Fibroblast of skin of abdomen (primary cell): ENCODE data around the gene FRMD7.
"Not testable (repeated sequence)": the region's sequence is repeated elsewhere in the genome, so short reads cannot be mapped to it uniquely, and the experiment has no call there.

Experiments used
- DNase-seq: peaks from one replicate; pipeline ENCODE4 v3.0.0-alpha.2; 2013

The FRMD7 gene

DNA sequence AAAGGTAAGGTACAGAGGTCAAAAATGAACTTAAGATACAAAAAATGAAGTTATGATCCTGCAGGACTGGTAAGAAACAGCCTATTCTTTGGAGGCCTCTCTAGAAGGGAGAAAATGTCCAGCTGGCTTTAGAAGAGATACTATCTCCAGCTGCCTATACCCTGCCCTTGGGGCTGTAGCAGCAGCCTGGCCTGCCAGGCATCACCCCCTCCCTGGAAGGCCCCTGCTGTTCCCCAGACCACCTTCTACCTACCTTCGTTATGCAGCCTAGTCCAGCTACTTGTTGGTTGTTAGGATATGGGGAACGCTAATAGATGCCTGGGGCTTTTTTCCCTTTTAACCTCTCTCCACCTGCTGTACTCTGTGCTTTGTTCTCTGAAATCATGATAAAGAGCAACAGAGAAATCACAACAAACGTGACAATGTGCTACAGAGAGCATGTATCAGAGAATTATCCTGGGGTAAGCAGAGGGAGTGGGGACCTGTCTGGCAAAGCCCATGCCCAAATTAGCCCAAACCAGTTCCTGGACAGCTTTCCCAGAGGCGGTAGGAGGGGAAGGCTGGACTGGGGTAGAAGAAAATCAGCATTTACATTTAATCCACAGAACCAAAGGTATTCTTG is 34.5 kb downstream of the FRMD7 start:
- no peak for DNase-seq

DNA sequence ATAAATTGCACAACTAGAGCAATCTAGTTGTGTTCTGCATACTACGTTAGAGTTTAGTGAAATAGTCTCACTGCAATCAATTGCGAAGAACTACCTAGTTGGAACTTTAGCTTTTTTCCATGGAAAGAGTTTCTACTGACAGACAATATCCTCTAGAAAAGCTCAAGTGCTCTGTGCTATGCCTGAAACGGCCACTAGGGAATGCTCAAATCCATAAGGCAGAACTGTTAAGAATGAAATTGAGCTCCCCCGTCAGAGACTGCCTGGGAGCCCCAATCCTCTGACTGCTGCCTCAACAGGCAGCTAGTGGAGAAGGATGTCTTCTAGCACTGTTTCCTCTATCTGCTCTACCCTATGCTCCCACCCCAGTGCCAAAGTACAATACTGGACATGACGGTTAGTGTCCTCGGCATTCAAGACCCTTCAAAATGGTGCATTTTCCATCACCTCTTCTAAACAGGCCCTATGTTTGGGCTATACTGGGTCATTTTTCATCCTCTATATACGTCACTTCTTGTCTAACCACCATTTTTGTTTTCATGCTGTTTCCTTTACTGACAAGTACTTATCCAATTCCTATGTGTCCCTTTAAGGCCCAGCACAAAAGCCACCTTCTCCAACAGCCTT is 35.3 kb downstream of the FRMD7 start:
- DNase-seq = peak; percentile 59

DNA sequence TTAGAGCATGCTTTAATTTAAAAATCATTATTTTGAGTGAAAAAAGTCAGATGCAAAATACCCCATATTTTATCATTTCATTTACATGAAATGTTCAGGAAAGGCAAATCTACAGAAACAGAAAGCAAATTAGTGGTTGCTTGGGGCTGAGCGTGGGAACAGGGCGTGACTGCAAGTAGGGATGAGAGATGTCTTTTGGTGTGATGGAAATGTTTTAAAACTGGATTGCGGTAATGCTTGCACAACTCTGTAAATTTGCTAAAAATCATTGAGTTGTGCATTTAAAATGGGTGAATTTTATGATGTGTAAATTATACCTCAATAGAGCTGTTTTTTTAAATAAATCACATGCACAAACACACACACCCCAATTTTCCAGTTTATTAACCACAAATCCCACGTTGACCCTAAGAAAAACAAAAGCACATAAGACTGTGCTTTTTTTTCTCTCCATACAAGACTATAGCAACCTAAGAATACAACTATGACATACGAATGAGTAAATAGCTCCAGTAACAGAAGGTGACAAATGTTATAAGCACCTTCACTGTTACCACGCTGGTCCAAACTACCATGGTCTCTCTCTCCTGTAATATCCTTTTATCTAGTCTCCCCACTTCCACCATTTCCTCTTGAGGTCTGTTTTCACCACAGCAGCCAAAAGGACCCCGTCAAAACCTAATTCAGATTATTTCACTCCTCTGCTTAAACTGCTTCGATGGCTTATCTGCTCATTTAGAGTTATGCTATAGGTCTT is 37.2 kb downstream of the FRMD7 start:
- DNase-seq = no peak

DNA sequence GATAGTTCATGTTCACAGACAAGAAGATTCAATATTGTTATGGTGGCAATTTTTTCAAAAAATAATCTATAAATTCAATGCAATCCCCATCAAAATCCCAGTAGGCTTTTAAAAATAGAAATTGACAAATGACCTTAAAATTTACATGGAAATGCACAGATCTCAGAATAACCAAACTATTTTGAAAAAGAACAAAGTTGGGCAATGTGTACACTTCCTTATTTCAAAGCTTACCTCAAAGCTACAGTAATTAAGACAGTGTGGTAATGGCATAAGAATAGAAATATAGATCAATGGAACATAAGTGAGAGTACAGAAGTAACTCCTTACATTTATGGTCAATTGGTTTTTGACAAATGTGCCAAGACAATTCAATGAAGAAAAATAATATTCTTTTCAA is 39.0 kb downstream of the FRMD7 start:
- no peak for DNase-seq

DNA sequence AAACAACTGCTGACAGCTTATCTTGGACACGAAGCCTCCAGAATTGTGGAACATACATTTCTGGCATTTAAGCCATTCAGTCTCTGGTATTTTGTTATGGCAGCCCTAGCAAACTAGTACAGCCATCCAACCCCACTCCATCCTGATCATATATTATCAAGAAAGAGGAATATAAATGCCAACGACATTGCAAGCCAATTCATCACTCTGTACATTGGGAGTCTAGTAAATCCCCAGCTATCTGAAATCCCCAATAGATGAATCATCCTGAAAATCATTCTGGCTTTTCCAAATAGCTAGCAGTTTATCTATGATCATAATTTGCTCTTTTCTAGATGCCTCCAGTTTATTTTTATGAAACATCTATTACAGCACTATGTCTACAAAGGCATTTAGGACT is 41.1 kb downstream of the FRMD7 start:
- DNase-seq = peak; percentile 81

DNA sequence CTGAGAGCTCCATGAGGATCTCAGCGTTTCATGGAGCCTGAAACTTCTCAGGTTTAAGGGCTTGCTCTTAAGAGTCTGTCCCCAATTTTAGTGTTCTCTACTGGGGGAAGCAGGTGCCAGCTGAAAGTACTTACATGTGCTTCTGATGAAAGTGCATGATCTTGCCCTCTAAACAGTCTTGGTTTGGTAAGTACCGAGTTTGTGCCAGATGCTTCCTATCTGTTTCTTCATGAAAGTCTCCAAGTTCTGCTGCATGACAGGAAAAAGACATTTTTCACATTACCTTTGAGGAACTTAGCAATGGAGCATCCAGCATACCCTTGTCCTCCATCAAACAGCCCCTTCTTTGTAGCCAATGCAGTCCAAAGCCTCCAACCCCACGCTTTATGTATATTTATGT is 42.0 kb downstream of the FRMD7 start:
- DNase-seq = no peak

DNA sequence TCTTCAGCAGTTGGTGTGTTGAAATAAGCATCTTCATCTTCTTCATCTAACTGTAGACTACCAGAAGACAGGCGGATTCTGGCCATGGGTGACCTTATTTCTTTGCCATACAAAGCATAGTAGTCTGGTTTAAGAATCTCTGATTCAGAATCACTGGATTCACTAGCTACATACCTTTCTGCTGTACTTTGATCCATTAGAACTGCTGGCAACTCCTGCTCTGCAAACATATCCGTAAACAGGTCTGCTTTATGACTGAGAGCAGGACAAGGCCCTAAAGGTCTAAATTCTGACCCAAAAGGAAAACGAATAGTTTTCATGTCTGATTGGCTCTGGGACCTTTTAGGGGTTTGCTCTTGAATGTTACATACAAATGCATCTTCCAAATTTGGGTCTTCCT is 49.9 kb downstream of the FRMD7 start:
- DNase-seq = no peak

DNA sequence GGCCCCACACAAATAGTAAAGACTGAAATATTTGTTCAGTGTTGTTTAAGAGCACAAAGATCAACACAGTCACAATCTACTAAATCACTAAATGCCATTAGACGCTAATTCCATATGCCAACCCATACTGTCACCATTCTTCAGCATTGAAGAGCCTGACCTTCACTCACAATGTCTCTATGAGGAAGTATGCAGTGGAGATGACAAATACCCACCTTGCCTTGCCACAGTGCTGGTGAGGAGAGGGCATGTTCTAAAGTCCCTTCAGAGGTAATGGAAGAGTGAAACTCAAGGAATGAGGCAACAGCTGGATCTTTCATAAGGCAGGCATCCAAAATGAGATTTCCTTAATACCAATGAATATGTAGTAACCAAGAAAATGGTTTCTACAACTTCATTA is 50.4 kb downstream of the FRMD7 start:
- DNase-seq = no peak

DNA sequence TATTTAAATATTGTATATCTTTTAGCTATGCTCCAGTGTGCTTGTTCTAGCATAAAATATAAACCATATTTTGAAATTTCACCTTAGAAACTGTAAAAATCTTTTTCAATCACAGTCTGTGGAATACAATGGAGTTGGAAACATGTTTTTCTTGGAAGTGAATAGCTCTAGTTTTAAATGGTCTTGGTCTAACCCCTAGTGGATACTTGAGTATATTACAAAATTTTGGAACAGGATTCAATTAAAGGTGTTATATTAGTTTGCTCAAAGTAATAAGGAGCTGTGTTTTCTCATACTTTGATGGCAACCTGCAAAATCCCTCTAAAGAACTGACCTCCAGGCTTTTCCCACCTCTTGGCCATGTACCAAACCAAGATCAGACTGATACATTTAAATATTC is 56.6 kb downstream of the FRMD7 start:
- DNase-seq = peak; percentile 26

DNA sequence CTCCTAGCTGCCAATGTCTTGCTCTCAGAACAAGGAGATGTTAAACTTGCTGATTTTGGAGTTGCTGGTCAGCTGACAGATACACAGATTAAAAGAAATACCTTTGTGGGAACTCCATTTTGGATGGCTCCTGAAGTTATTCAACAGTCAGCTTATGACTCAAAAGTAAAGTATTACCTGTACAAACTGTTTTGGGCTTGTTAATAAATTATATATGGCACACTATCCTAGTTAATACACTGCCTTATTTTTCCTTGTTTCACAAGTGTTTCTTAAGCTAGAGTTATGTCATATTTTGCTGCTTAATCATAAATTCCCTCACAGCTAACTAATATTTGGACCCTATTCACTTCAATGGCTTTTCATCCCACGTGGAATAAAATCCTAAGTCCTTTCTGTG is 59.4 kb downstream of the FRMD7 start:
- peak; percentile 10 for DNase-seq

DNA sequence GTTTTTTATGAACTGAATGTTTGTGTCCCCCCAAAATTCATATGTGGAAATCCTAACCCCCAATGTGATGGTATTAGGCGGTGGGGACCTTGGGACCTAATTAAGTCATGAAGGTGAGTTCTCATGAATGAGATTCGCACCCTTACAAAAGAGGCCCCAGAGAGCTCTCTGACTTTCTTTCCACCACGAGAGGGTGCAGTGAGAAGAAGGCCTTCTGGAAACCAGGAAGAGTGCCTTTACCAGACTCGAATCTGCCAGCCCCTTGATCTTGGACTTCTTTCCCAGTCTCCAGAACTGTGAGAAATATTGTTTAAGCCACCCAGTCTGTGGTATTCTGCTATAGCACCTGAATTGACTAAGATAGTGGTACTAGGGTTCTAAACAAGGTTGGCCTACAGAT is 64.0 kb downstream of the FRMD7 start:
- DNase-seq = no peak

DNA sequence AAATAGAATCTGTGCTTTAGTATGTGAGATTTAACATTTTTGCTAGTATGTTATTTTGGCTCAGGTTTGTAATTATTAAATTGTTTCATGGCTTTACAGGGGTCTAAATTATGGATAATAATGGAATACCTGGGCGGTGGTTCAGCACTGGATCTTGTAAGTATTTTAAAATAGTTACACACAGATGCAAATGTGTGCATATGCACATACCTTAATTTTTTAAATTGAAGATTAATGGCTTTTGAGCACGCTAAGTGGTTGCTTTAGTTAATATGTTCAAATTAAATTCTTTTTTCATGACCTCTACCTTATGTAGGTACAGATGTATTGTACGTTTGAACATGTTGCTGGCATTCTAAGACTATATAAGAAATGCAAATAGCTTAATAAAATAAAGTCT is 64.5 kb downstream of the FRMD7 start:
- DNase-seq = no peak

DNA sequence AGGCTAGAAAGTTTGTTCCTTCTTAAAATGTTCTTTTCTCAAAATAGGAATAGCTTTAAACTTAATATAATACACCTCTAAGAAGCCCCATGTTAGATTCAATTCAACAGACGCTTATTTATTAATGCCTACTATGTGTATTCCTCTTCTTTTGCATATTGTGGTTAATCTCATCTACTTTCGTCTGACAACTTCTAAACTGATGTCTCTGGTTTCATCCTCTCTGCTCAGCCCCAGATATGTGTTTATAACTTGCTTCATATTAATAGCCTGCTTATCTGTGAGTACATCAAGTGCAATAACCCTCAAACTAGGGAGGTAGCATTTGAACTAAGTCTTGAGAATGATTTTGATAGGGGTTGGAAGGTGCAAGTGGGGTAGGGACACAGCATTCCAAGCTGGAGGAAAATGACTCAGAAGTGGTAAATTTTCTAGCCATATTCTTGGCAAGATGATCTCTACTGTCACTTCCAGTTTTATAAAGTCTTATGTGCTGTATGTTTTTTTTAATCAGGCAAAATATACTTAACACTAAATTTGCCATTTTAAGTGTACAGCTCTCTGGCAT is 67.8 kb downstream of the FRMD7 start:
- DNase-seq = peak; percentile 24

DNA sequence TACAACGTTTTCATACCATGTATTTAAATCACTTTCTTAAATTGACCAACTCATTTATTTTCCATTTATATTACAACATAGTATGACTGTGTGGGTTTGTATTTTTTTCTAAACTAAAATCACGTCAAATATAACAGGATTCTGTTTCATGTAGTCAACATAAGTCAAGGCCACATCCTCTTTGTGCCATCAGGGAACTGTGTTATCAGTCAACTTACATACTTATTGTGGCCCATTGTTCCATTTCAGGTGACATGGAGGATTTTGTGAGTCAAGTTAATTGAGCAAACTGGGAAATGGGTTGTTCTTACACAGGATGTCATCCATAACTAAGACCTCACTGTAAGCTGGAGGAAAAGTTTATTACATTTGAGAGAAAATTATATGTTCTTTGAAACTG is 68.8 kb downstream of the FRMD7 start:
- no peak for DNase-seq

DNA sequence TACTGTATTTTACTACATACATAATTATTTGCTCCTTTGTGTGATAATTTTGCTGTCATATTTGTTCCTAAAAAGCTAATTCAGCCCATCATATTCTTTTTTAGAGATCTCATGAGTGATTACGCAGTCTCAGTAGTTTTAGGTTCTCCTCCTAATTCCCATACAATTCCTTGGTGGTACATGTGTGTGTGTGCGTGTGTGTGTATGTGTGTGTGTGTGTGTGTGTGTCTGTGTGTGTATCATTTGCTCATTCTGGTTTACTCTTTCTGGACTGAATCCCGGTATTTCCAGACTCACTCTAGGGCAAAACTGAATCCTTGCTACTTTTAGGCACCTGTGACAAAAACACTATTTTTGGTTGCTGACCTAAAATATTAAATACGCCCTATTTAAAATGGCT is 69.8 kb downstream of the FRMD7 start:
- DNase-seq = no peak

DNA sequence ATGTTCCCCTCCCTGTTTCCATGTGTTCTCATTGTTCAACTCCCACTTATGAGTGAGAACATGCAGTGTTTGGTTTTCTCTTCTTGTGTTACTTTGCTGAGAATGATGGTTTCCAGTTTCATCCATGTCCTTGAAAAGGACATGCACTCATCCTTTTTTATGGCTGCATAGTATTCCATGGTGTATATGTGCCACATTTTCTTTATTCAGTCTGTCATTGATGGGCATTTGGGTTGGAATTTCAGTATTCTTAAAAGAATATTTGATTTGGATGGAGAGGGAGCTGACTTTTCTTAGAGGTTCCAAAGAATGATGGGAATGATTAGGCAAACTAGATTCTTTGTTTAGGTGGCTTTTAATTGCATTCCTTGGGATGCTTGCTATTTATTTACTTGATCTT is 76.0 kb downstream of the FRMD7 start:
- DNase-seq = not testable (repeated sequence)

DNA sequence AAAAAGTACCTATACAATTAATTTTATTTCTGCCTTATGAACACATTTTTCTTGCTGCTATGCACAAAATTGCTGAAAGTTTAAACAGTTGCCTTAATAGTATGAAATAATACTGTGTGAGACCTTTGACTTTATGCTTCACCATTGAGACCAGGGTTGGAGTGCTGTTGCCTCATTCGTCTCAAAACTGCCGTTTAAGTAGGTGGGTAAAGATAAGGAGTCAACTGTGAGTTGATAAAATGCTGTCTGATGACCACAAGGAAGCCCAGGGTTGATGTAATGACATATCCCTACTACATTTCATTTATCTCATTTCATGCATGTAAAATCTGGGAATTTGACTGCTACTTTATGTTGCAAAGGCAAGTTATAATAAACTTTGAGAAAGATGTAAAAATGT is 81.3 kb downstream of the FRMD7 start:
- no peak for DNase-seq

DNA sequence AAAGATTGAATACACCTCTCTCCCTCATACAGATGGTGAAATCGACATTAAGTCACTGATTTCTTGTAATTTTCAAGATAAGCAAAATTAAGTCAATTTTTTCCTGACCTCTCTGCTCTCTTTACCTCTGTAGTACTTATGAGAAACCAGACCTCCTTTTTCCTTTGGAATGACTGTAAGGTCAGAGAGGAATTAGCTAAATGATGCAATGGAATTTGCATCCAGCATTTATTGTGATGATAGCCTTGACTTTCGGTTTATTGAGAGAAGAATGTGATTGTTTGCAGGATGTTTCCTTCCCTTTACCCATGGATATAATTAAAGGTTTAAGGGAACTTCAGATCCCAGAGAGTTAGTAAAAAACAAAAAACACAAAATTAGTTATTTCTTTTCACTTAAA is 82.4 kb downstream of the FRMD7 start:
- no peak for DNase-seq

DNA sequence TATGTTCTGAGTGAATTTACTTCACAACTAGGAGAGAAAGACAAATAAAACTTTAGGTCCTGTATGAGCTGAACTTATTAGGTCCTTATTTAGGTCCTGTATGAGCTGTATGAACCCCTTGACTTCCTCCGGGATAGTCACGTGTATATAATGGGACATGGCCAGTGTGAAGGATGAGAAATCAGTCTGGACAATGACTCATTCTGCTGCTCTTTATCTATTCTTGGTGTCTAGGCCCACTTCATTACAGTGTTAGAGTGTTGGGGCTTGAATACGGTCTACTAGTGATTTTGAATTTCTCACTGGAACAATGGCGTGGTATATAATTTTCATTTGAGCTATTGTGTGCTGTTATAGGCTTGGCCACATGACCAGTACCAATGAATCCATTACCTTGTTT is 82.9 kb downstream of the FRMD7 start:
- DNase-seq = no peak

DNA sequence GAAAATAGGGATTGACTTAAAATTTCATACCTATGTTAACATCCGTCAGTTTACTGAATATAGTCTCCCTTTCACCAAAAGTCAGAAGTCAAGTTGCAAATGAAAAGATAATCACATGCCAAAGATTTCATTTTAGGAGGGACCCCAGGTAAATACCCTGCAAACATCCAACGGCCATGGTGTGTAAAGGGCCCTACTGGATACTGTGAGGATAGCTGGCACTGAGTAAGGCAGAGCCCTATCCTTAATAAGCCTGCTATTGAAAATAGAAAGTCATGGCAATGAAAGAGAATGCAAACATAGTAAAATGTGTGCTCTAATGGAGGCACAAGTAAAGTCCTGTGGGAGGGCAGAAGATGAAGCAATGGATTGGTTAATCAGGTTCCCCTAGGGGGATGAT is 83.8 kb downstream of the FRMD7 start:
- no peak for DNase-seq

DNA sequence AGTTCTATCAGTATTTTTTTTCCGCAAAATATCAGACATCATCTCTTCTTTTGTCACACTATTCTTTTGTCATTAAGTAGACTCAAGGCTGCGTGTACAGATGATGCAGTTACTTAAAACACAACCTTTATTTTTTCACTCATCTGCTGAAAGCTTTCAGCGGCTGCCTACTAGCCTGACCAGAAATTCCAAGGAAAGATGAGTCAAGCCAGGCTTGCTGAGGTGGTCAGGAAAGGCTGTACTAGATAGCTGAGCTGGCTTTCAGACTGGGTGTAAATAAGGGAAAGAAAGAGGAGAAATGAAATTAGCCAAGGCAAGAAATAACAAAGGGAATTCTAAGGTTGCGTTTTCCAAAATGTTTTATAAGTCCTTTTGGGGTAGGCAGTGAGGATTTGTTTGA is 86.8 kb downstream of the FRMD7 start:
- peak; percentile 62 for DNase-seq

DNA sequence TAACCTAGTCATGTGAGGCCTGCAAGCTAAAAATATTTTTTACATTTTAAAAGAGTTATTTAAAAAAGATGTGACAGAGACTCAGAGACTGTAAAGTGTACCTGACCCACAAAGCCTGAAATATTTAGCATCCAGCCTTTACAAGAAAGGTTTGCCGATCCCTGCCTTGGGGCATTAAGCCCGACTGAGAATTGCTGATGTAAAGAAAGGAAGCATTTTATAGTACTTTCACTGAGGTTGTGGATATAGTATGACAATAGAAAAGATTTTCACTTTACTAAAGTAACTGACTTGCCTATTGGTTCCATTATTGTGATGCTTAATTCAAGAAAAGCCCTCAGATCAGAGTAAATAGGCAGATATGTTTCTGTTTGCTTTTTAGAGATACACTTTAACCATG is 87.8 kb downstream of the FRMD7 start:
- DNase-seq = no peak

DNA sequence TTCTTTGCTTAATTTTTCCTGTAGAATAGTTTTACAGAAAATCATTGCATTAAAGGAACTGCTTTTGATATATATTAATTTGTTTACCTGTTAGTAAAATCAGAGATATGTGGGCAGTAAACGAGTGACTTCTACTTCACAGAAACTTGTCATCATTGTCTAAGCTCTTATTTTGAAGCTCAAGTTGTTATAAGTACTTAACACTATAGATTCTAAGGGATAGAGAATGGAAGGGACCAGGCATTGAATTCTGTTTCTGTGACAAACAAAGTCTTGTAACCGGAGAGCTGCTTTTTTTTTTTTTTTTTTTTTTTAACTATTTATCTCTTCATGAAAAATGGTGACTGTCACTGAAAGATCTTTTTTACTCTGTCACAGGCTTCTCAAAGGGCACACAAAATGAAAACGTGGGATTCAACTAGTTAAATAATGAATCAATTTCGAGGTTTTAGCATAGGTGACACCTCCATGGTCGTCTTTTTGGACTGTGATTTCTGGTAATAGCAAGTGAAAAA is 90.3 kb downstream of the FRMD7 start:
- no peak for DNase-seq

DNA sequence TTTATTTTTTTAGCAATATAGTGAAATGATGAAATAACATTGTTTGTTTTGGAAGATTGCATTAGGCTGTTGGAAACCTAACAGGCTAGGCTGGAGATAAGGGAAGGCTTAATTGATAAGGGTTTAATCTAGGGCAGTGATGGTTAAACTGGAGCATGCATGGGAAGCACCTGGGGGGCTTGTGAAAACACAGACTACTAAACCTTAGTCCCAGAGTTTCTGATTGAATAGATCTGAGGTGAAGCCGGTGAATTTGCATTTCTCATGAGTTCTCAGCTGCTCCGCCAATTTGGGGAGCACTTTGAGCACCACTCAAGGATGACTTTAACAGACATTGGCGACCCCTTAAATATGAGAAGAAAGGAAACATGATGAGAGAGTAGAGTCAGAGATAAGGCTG is 93.2 kb downstream of the FRMD7 start:
- no peak for DNase-seq
